GM18867 (cell line): Measurements from ENCODE around the gene PON3.

ENCODE experiments used
- ATAC-seq: cut with Tn5 transposase; IDR thresholded peaks from one replicate; pipeline ENCODE4 v1.9.1; 2021; ENCODE audit warnings: mild to moderate bottlenecking, moderate library complexity; ENCODE audit not compliant: unreplicated experiment

Gene PON3

GRCh38 chr7:95342642-95343307 lies 53.4 kb downstream of the PON3 start:
- no peak for ATAC-seq

GRCh38 chr7:95342029-95342428 lies 54.1 kb downstream of the PON3 start:
- ATAC-seq, result no peak

DNA sequence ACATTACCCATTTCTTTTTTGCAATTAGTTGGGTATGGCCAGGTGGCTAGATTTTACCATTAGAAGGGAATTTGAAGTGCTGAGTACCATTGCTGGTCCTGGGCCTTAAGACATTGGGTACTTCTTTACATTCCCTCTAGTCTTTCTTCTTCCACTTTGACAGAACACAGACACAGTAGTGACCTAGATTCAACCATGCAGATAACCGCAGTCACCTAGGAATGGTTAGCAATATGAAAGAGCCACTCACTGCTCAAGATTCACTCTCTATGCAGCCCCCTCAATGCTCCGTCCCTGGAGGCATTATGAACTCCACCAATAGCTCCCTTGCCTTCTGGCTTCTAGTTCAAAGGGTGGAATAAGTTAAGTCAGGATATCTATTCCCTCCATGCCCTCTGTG lies 55.7 kb downstream of the PON3 start:
- ATAC-seq, result no peak

- no peak for ATAC-seq
These were observed 57.3 kb downstream of the PON3 start for GRCh38 chr7:95338832-95339231.

DNA sequence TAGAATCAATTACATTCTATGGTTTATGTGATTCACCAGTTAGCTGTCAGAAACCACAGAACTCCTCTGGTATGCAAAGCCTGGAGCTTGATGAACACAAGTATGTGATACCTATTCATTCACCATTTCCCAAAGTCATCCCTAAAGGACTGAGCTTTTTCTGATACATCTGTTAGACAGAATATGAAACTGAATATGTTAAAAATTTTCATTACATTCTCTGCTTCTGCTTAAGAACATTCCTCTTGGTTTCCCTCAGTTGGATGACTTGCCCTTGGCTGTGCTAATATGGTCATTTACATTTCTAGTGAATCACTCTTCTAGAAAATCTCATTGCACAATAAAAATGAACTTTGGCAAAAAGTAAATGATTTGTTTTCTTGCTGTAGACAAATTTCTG lies 61.1 kb downstream of the PON3 start:
- no peak for ATAC-seq

- ATAC-seq, result no peak
These were observed 61.7 kb downstream of the PON3 start for GRCh38 chr7:95334447-95334846.

DNA sequence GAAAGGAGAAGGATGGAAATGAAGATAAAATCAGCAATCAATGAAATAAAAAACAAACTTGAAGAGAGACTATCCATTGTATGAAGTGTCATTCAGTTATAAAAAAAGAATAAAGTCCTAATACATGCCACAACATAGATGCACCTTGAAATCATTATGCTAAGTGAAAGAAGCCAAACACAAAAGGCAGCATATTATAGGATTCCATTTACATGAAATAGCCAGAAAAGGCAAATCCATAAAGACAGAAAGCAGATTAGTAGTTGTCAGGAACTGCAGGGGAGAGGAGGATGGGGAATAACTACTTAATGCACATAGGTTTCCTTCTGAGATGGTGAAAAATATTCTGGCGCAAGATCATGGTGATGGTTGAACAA lies 65.2 kb downstream of the PON3 start:
- peak; percentile 27 for ATAC-seq

- peak; percentile 97 for ATAC-seq
These were observed 65.8 kb downstream of the PON3 start for GRCh38 chr7:95330204-95330960.

DNA sequence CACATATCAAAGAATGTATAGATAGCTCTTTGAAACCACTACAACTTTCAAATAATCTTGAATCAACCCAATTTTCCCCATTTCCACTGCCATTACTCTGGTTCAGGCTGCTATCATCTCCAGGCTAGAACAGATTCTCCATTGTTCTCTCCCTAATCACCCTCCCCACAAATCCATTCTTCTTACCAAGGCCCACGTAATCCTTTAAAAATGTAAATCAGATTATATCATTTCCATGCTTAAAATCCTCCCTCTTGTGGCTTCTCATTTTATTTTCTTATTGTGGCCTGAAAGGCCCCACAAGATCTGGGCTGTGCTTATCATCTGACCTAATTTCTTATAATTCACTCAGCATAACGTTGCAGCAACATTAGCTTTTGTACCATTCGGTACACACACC lies 68.8 kb downstream of the PON3 start:
- ATAC-seq, result no peak

GRCh38 chr7:95324431-95324830 lies 71.7 kb downstream of the PON3 start, which contains the start of gene PON1:
TSS of gene PON1 (minus strand) at chr7:95324532. CDS start at chr7:95324475, 57 bp downstream.
- ATAC-seq, result no peak

GRCh38 chr7:95323410-95324129 lies 72.6 kb downstream of the PON3 start:
- no peak for ATAC-seq

GRCh38 chr7:95322854-95323253 lies 73.3 kb downstream of the PON3 start:
- ATAC-seq, result no peak

GRCh38 chr7:95322396-95322795 lies 73.8 kb downstream of the PON3 start:
- no peak for ATAC-seq

DNA sequence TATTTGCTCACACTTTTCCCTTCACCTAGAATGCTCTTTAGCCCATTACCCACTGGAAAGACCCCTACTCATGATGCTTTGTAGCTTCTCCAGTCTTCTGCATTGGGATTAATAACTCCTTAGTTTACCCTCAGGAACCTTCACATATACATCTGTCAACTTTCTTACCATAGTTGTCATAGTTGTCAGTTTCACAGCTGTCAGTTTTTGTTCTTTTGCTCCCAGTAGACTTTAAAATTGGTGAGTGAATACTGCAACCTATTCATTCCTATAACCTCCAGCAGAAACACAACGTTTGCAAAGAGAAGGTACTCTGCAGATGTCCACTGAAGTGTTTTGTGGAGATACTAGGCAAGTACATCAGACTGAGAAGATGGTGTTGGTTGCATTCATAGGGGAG lies 74.5 kb downstream of the PON3 start:
- no peak for ATAC-seq

GRCh38 chr7:95320651-95321050 lies 75.5 kb downstream of the PON3 start:
- ATAC-seq, result no peak

DNA sequence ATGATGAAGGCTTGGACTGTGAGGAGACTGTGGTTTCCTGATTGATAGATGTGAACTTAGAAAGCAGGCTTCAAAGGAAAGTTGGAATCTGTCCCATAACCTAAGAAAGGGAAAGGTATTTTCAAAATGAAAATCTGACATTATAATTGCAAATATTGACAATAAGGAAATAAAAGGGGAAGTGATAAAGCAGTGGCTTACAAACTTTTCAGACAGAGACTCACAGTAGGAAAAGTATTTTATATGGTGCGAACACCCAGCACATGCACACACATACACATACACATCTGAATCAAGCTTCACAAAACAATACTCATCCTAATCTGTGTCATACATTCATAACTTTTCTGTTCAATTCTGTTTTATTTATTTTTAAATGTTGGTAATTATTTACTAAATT lies 76.6 kb downstream of the PON3 start:
- ATAC-seq, result no peak

GRCh38 chr7:95318501-95319100 lies 77.6 kb downstream of the PON3 start:
- no peak for ATAC-seq

DNA sequence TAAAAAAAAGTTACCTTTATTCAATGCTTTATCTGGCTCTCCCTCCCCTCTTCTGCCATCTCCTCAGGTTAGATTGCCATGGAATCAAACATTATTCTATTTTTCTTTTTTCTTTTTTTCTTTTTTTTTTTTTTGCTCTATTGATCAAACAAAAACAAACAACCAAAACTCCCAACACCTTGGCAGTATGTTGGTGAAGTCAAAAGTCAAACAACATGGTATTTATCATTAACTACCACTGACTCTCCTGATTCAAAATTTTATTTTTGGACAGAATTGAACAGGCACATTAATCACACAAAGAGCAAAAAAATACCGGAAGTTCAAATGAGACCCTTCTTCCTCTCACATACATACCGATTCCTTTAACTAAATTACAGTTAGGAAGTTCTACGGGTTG lies 78.2 kb downstream of the PON3 start:
- ATAC-seq, result no peak

GRCh38 chr7:95317546-95317945 lies 78.6 kb downstream of the PON3 start:
- ATAC-seq, result no peak

DNA sequence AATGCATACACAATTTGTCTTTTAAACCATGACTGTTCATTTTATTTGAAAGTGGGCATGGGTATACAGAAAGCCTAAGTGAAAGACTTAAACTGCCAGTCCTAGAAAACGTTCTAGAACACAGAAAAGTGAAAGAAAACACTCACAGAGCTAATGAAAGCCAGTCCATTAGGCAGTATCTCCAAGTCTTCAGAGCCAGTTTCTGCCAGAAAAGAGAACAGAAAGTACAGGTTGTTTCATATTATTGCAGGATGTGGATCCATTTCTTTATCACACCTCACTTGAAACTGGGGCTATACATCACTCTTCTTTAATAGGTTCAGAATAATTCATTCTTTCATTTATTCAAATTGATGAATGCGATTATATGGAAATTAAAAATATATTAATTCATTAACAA lies 79.6 kb downstream of the PON3 start:
- ATAC-seq, result peak; percentile 84

GRCh38 chr7:95312561-95312960 lies 83.6 kb downstream of the PON3 start:
- ATAC-seq, result no peak

GRCh38 chr7:95311389-95311788 lies 84.8 kb downstream of the PON3 start:
- no peak for ATAC-seq
